GM12878 (cell line): ENCODE results near the gene CNTLN. TPM values are rescaled to one million over a fixed set of nuclear protein-coding genes. Genes with fewer than 3 reads are reported as not detected.

ENCODE experiments used
- ATAC-seq: fragments of 200-7000 bp; cut with Tn5 transposase; 3 replicates; pipeline ENCODE4 v1.9.1; 2020; ENCODE audit warnings: mild to moderate bottlenecking, moderate library complexity
- BruUV-seq: library from RNA; stranded (reverse); fragments of 400-500 nt; replicated peaks from 2 replicates; lab custom pipeline; 2021; lab: Mats Ljungman, UMichigan
- CTCF ChIA-PET: fragments of 300-600 bp; sonication (Branson Sonifier 250); formaldehyde crosslinking; extraction: SDS; loops from one replicate; lab custom pipeline; 2021; ENCODE audit warnings: inconsistent platforms; lab: Yijun Ruan, JAX
- POLR2A ChIA-PET: fragments of 350-600 bp; formaldehyde crosslinking; extraction: SDS; loops from one replicate; lab custom pipeline; 2021; ENCODE audit warnings: inconsistent platforms; lab: Charles Lee
- RAD21 ChIA-PET: fragments of 300-600 bp; sonication (Branson Sonifier 250); formaldehyde crosslinking; loops from one replicate; lab custom pipeline; 2023; ENCODE audit warnings: antibody characterized with exemption; ENCODE audit not compliant: unreplicated experiment; lab: Charles Lee
- SMC1A ChIA-PET: fragments of 300-600 bp; sonication (Branson Sonifier 250); formaldehyde crosslinking; loops from one replicate; lab custom pipeline; 2023; ENCODE audit not compliant: unreplicated experiment, uncharacterized antibody; lab: Charles Lee
- DNase-seq: peaks from one replicate; pipeline ENCODE4 v3.0.0-alpha.2; 2011; ENCODE audit warnings: low read depth, low spot score
- FAIRE-seq: peaks from 3 replicates; lab custom pipeline; 2011; peaks lifted over from hg19 to GRCh38; lab: Jason Lieb, UNC
- H2AFZ ChIP-seq: 2 replicates; pipeline ENCODE4 v1.6.0; 2011; ENCODE audit warnings: low read depth, low read length, control low read depth; ENCODE audit not compliant: control insufficient read depth
- H3K27ac ChIP-seq: 2 replicates; pipeline ENCODE4 v1.5.1; 2011; ENCODE audit warnings: control low read depth; ENCODE audit not compliant: control insufficient read depth, insufficient read depth
- H3K27me3 ChIP-seq, 2 experiments: replicated peaks in 1 of 2; 2 replicates each; pipeline versions ENCODE4 v1.6.0 to v1.6.1; 2011; ENCODE audit warnings: low read length in 1 of 2; ENCODE audit not compliant: control insufficient read depth in 2 of 2, insufficient read depth in 2 of 2
- H3K36me3 ChIP-seq, 2 experiments: 2 replicates each; pipeline ENCODE4 v1.5.1; 2011; ENCODE audit warnings: low read length in 1 of 2; ENCODE audit not compliant: control insufficient read depth in 2 of 2, insufficient read depth in 2 of 2
- H3K4me1 ChIP-seq: 2 replicates; pipeline ENCODE4 v1.6.1; 2011; ENCODE audit warnings: mild to moderate bottlenecking, low read length, moderate library complexity, mixed read lengths; ENCODE audit not compliant: control insufficient read depth, insufficient read depth
- H3K4me2 ChIP-seq: 2 replicates; pipeline ENCODE4 v1.6.0; 2011; ENCODE audit warnings: control low read depth; ENCODE audit not compliant: control insufficient read depth, insufficient read depth
- H3K4me3 ChIP-seq: fragments of 200-600 bp; sonication (generic); 2 replicates; pipeline ENCODE4 v1.5.1; 2016
- H3K79me2 ChIP-seq: 2 replicates; pipeline ENCODE4 v1.6.0; 2011; ENCODE audit warnings: low read length; ENCODE audit not compliant: control insufficient read depth, insufficient read depth
- H3K9ac ChIP-seq: 2 replicates; pipeline ENCODE4 v1.8.0; 2011; ENCODE audit warnings: low read length, control low read depth, mixed read lengths; ENCODE audit not compliant: control insufficient read depth, insufficient read depth
- H3K9me3 ChIP-seq: replicated peaks from 3 replicates; pipeline ENCODE4 v1.5.1; 2011; ENCODE audit warnings: mild to moderate bottlenecking, low read length; ENCODE audit not compliant: control insufficient read depth, insufficient read depth
- H4K20me1 ChIP-seq: 2 replicates; pipeline ENCODE4 v1.6.0; 2011; ENCODE audit not compliant: control insufficient read depth, insufficient read depth
- FOXK2 ChIP-seq: fragments of 450-650 bp; IDR thresholded peaks from 2 replicates; pipeline ENCODE4 v1.6.1; 2017; ENCODE audit warnings: mild to moderate bottlenecking, moderate library complexity
- FOXM1 ChIP-seq: IDR thresholded peaks from 2 replicates; pipeline ENCODE4 v1.6.1; 2012; ENCODE audit warnings: low read depth, mild to moderate bottlenecking, inconsistent platforms, low read length, moderate library complexity
- HDAC6 ChIP-seq: fragments of 200-600 bp; sonication (generic); IDR thresholded peaks from one replicate; pipeline ENCODE4 v1.8.0; 2017; ENCODE audit warnings: antibody characterized with exemption; ENCODE audit not compliant: unreplicated experiment
- IKZF1 ChIP-seq: fragments of 450-650 bp; conservative IDR thresholded peaks from 2 replicates; pipeline ENCODE4 v1.6.1; 2017; ENCODE audit warnings: antibody characterized with exemption, mild to moderate bottlenecking
- KDM1A ChIP-seq: fragments of 200-600 bp; sonication (generic); IDR thresholded peaks from 2 replicates; pipeline ENCODE4 v1.6.1; 2016; ENCODE audit warnings: borderline replicate concordance
- MYB ChIP-seq: fragments of 150-350 bp; IDR thresholded peaks from 2 replicates; pipeline ENCODE4 v1.6.1; 2014; ENCODE audit warnings: mild to moderate bottlenecking, low read depth, low read length, borderline replicate concordance
- NFXL1 ChIP-seq: fragments of 450-650 bp; IDR thresholded peaks from 2 replicates; pipeline ENCODE4 v1.6.1; 2017; ENCODE audit warnings: antibody characterized with exemption, mild to moderate bottlenecking, borderline replicate concordance
- PAX8 ChIP-seq: fragments of 450-650 bp; IDR thresholded peaks from 2 replicates; pipeline ENCODE4 v1.6.1; 2017; ENCODE audit warnings: mild to moderate bottlenecking, moderate library complexity
- RAD21 ChIP-seq: IDR thresholded peaks from 2 replicates; pipeline ENCODE4 v1.6.1; 2011; ENCODE audit warnings: mild to moderate bottlenecking, low read depth, low read length, moderate library complexity; ENCODE audit not compliant: insufficient read depth
- RAD51 ChIP-seq: fragments of 450-650 bp; IDR thresholded peaks from 2 replicates; pipeline ENCODE4 v1.6.1; 2016; ENCODE audit warnings: moderate library complexity, mild to moderate bottlenecking, inconsistent platforms
- RFX5 ChIP-seq: IDR thresholded peaks from 2 replicates; pipeline ENCODE4 v1.6.1; 2011; ENCODE audit warnings: low read depth, low read length, improper control_type of control experiment
- SUPT20H ChIP-seq: IDR thresholded peaks from 2 replicates; pipeline ENCODE4 v1.6.1; 2011; ENCODE audit warnings: low read depth, mild to moderate bottlenecking, low read length, moderate library complexity, borderline replicate concordance; ENCODE audit not compliant: control insufficient read depth
- ZNF384 ChIP-seq: IDR thresholded peaks from 2 replicates; pipeline ENCODE4 v1.6.1; 2012; ENCODE audit warnings: low read depth, mild to moderate bottlenecking, low read length, improper control_type of control experiment, borderline replicate concordance
- WGBS: methylation state at CpG from one replicate; pipeline ENCODE4 v1.1.6; 2016; ENCODE audit warnings: low lambda C conversion rate; ENCODE audit not compliant: insufficient replicate concordance, insufficient coverage; ENCODE audit errors: missing lambda C conversion rate; 5-methylcytosine and 5-hydroxymethylcytosine counted together
- in situ Hi-C: fragments of 300-500 bp; cut with MboI; formaldehyde crosslinking; loops from 9 replicates; pipeline ENCODE4 v1.14.3; 2018; ENCODE audit warnings: mixed read lengths
- intact Hi-C: fragments of 100-400 bp; cut with micrococcal nuclease; formaldehyde crosslinking; loops from one replicate; pipeline ENCODE4 v1.14.2; 2022; ENCODE audit not compliant: unreplicated experiment
- polyA plus RNA-seq, 11 experiments: library from polyadenylated mRNA; depleted of rRNA in 4 of 11; unstranded in 6 of 11; stranded (reverse) in 5 of 11; fragments of >200 nt; fragmentation: Nextera tagmentation in 4 of 11; fragmentation: Illumina TruSeq in 1 of 11; extraction: Ambion mirVana in 4 of 11; extraction: Trizol in 1 of 11; gene quantifications; 1 replicate in 1 of 11; 2 replicates in 10 of 11; pipeline versions ENCODE4 v1.2.1 to v1.2.3, GENCODE V29; 2011 to 2016; ENCODE audit warnings: inconsistent platforms in 2 of 11, missing spikeins in 2 of 11, low read depth in 1 of 11
- total RNA-seq, 4 experiments: library from RNA; depleted of rRNA in 3 of 4; stranded (reverse); fragments of >200 nt in 3 of 4; fragmentation: Illumina TruSeq in 1 of 4; extraction: Trizol in 1 of 4; gene quantifications; 2 replicates each; pipeline versions ENCODE4 v1.2.1 to v1.2.3, GENCODE V29; 2013 to 2021

The CNTLN gene
- total and polyA plus RNA-seq, 10 of the 15 experiments (the other 5 are each of a cell fraction or from before 2014, with no cell fraction given) = 0.01 to 7.0 (median 0.03) TPM; not detected in 4

GRCh38 chr9:17462869-17463464, 328.1 kb downstream of the CNTLN start (continued):
- no peak for TF ChIP-seq NFXL1
- TF ChIP-seq RAD21 = peak; percentile 81
- no peak for TF ChIP-seq KDM1A

GRCh38 chr9:17470036-17470813, 335.4 kb downstream of the CNTLN start:
- H3K36me3 ChIP-seq = no peaks in the 10 kb centered on the region
- H2AFZ ChIP-seq = no peak overlapping the region
- ChIA-PET POLR2A (no interaction called here), CTCF (interaction anchor here (1.5 to 2.3 kb wide), 2 partner anchors 7 to 353 kb away, joined by 5 to 8 read pairs; no protein-coding TSS in a partner anchor), RAD21 (no interaction called here), SMC1A (no interaction called here)
- ATAC-seq (no peak), FAIRE-seq (no peak), DNase-seq (no peak)
- H4K20me1 ChIP-seq = no peaks in the 10 kb centered on the region
- H3K4me2 ChIP-seq = no peak overlapping the region
- 0% methylated on average over 5 of the region's 5 CpGs for WGBS
- no peak overlapping the region for H3K4me3 ChIP-seq
- no peaks in the 10 kb centered on the region for H3K4me1 ChIP-seq
- in situ Hi-C loops (no loop called here), intact Hi-C loops (no loop called here)
- H3K27me3 ChIP-seq = no peaks in the 10 kb centered on the region
- H3K9ac ChIP-seq = no peak overlapping the region
- no TSS peak for BruUV-seq
- H3K79me2 ChIP-seq = no peaks in the 10 kb centered on the region
- H3K27ac ChIP-seq = no peak overlapping the region
- TF ChIP-seq MYB (no peak), RAD51 (no peak), NFXL1 (no peak), HDAC6 (no peak), PAX8 (no peak), RFX5 (no peak), SUPT20H (no peak), FOXM1 (no peak), ZNF384 (no peak), IKZF1 (no peak), FOXK2 (no peak)
- H3K9me3 ChIP-seq = no peaks in the 10 kb centered on the region
